Activated CD4-positive, alpha-beta T cell treated with anti-CD3 and anti-CD28 coated beads, Interleukin-2, Interleukin-6, amounts not matched to agents 100 ng/mL and 50 ng/mL, durations not matched to agents 16 hours and 8 hours (primary cell): ENCODE data around the gene C1orf105.
"Not testable (repeated sequence)": the region's sequence is repeated elsewhere in the genome, so short reads cannot be mapped to it uniquely, and the experiment has no call there.

Experiments used
- DNase-seq: peaks from one replicate; pipeline ENCODE4 v3.0.0-alpha.2; 2020

C1orf105 gene

DNA sequence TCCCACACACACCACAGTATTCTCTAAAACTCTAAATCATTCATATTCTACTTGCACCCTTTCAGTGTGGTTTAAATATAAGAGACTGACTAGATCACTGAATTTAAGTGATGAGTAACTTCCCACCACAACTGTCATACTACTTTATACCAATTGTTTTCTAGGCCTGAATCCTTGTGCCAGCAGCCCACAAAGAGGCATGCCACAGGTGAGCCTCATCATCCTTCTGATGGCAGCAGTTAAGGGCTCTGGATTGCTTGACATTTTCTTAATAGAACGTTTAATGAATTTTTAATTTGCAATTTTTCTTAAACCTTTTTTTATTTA, 9.6 kb downstream of the C1orf105 start:
- DNase-seq: no peak

DNA sequence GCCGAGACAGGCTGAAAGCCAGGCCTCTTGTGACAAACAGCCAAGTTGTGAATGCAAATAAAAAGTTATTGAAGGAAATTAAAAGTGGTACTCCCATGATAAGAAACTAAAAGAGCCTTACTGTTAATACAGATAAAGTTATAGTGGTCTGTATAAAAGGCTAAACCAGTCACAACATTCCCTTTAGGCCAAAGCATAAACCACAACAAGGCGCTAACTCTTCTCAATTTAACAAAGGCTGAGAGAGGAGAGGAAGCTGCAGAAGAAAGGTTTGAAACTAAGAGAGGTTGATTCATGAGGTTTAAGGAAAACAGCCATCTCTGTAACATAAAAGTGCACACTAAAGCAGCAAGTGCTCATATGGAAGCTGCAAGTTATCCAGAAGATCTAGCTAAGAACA, 10.7 kb downstream of the C1orf105 start:
- no peak for DNase-seq

DNA sequence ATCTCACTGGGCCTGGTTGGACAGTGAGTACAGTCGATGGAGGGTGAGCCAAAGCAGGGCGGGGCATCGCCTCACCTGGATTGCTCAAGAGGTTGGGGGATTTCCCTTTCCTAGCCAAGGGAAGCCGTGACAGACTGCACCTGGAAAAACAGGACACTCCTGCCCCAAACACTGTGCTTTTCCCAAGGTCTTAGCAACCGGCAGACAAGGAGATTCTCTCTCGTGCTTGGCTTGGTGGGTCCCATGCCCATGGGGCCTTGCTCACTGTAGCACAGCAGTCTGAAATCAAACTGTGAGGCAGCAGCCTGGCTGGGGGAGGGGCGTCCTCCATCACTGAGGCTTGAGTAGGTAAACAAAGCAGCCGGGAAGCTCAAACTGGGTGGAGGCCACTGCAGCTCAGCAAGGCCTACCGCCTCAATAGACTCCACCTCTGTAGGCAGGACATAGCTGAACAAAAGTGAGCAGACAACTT, 11.3 kb downstream of the C1orf105 start:
- no peak for DNase-seq

GRCh38 chr1:172437183-172437582, 16.7 kb downstream of the C1orf105 start:
- DNase-seq: not testable (repeated sequence)

DNA sequence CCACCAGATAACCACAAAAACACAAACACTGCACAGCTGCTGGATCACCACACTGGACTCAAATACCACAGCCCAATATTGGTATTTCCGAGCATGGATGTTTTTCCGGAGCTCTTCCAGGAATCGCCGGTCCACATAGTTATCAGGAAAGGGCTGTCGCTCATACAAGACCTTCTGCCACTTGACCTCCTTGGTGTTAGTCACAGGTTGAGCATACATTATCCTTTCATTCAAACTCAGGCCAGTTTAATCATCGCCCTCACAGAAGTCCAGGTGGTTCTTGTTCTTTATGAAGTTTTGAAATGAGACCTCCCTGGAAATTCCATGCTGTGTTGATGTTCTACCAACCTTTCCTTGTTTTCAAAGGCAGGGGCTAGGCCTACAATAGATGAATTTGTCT, 21.9 kb downstream of the C1orf105 start:
- no peak for DNase-seq

DNA sequence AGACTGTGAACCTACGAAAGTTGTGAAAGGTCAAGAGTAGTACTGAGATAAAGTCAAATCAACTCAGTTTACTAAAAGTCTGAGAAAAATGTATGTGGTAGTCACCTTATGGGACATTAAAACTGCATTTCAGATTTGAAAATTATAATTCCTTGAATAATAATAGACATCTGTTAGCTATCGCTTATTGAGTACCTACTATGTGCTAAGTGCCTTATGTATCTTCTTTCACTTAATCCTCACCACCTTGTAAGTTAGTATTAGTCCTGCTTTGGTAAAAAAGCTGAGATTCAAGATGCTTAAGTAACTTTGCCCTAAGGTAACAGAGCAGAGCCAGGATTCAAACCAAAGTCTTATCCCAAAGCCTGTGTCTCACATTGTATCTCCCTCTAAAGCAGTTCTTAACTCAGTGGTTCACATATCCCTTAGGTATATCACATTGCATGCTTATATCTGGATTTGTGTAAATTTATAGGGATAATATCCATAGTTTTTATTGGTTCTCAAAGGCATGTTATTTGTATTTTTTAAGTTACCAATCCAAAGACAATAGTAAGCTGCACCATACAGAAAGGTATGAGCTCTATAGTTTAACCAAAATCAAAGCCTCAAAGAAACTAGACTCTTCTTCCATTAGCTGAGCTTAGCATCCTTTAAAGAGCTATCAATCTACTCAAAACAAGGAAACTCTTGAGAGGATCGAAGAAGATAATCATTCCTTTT, 22.5 kb downstream of the C1orf105 start:
- no peak for DNase-seq

GRCh38 chr1:172443666-172444453, 23.4 kb downstream of the C1orf105 start, which contains the start of gene PIGC:
Gene PIGC (minus strand): TSS chr1:172444069. CDS start chr1:172442622, 1,447 bp downstream.
- DNase-seq: peak; percentile 95

DNA sequence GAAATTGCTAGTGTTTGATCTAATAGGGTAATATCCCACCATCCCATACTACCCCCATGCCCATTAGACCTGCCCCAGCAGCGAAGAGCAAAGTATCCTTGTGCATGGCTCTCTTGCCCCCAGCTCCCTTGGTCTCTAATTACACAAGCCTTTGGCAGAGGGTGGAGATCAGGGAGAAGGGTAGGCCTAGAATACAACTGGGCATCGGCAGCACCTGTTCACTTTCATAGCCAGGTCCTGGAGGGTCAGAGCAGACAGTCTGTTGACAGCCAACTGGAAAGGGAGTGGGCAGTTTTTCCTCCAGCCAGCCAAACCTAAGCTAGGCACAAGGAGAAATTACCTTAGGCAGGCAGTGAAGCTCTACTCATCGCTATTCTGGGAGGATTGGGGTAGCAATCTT, 26.1 kb downstream of the C1orf105 start:
- no peak for DNase-seq

DNA sequence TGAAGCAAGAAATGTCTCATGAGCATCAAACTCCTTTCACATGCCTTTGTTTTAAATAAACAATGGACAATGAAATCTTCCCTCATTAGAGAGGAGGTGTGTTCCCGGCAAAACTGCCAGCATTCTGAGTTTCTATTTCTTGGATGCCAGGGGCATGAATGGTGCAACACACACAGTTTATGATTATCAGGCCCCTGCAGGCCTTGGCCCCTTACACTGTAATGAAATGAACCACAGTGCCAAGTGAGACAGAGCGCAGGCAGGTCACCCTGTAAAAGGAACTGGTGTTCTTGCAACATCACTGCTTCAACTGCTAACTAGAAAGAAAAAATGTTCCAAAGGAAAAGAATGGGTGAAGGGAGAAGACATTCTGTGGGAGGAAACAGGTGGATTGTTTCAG, 27.2 kb downstream of the C1orf105 start:
- no peak for DNase-seq

GRCh38 chr1:172448995-172449584, 28.6 kb downstream of the C1orf105 start:
- peak; percentile 69 for DNase-seq

DNA sequence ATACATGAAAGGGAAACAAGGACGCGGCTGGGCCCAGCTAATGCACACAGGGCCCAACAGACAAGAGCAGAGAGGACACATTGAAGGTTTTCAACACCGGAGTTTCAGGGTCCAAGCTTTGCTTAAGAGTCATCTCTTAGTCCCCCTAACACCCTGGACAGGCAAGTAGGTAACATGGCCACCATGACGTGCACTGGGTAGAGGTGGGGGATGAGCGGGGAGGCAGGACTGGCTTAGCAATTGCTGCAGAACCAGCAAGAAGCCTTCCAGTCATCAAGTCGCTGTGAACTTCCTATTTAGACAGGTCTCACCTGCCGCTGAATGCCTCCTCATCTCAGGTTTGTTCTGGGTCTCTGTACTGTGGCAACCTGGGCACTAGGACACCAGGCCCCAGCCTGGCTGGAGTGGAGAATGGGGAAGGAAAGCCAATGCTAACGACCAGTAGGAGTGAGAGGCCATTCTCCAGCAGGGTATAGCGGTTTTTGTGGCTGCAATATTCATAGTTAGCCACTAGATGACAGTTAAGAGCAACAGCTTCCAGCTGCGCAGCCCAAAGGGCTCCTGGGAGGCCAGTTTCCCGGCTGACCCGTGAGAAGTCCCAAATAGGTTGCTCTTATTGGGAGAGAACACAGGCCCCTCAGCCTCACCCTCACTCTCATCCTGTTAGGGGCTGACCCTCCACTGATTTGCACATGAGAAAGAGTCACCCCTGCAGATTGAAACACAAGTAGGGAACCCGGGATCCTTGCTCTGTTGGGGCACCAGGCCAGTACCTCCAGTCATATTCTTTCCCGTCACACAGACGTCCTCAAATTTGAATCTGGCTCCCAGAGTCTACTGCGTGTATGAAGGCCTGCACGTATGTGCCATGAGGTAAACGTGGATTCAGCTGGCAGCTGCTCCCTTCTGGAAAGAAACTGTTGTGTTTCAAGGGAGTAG, 29.4 kb downstream of the C1orf105 start:
- DNase-seq: peak; percentile 70

DNA sequence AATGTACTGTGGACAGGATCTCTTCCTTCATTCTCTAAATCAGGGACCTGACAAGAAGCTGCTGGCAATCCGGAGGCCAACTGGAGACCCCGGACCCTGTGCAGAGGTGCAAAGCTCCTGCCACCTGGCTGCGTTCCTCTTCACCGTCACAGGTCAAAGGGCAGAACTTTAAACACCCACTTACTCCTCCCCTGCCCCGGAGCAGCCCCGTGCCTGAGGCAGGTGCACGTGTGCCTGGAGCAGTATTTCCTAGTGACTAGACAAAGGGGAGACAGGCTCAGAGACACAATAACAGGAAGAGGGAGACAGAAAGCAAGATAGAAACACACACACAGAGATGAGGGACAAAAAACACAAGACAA, 30.0 kb downstream of the C1orf105 start:
- DNase-seq: no peak

DNA sequence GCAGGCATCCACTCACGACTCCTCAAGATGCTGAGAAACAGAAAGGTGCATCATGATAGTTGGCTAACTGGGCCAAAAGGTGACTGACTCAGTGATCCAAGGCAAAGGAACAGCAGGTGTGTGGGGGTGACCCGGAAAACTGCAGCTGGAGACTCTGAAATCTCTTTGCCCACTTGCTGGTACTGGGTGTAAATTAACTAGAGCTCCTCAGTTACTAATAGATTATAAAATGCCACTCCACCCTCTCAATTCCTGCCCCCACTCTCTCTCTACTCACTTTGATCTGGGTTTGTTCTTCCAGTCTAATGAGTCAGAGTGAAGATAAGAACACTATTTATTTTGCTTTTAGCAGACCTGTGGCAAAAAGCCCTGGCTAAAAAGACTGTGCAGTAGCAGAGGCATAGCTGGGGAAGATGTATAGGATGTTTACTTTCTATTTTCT, 30.5 kb downstream of the C1orf105 start:
- DNase-seq: peak; percentile 61

- DNase-seq: no peak
These were observed 32.2 kb downstream of the C1orf105 start for GRCh38 chr1:172452536-172453152.

DNA sequence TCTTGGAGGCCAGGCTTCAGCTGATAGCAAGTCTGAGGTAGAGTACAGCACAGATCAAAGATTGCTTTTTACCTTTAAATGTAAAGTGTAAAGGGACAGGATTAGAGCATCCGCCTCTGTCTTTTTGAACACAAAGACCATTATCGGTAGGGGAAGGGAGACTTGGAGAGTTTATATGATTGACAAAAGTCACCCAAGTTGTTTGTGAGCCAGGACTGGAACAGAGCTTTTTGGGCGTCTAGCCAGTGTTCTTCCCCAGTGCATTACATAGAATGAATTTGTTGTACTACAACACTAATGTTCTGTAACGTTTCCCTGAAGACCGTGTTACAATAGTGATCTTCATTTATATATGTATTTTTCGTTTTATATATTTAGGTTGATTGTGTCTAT, 32.7 kb downstream of the C1orf105 start:
- DNase-seq: no peak

DNA sequence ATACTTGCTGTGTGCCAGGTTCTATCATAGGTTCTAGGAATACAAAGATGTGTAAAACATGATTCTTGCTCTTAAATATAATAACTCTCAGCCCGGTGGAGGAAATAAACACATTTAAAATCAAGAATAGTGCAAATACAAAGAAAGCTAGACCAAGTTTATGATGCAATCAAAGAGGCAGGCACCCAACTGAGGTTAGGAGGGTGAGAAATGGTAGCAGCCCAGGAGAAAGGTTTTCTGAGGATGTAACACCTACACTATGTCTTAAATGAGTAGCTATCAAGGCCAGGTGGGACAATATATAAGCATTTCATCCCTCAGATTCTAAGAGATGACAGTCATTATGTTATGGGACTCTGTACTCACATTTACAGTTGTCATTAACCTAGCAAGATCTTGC, 33.1 kb downstream of the C1orf105 start:
- DNase-seq: no peak

GRCh38 chr1:172455451-172455850, 35.0 kb downstream of the C1orf105 start:
- no peak for DNase-seq

GRCh38 chr1:172456344-172456769, 35.9 kb downstream of the C1orf105 start:
- no peak for DNase-seq

GRCh38 chr1:172457479-172458130, 37.1 kb downstream of the C1orf105 start:
- DNase-seq: no peak

DNA sequence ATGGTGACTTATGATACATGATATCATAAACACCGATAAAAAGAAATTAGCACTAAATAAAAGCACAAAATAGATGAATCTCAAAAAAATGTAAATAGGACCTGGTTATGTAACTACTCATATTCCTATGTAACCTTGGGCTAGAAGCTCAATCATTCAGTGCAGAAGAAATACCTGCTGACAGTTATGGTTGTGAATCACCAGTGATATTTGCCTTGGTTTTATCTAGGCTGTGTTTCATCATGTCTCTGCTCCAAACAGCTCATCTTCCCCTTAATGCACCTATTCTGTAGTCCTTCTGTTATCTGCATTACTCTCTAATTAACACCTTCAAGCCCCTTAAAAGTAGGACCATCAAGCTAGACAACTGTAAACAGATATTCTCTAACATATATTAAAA, 39.7 kb downstream of the C1orf105 start:
- no peak for DNase-seq

DNA sequence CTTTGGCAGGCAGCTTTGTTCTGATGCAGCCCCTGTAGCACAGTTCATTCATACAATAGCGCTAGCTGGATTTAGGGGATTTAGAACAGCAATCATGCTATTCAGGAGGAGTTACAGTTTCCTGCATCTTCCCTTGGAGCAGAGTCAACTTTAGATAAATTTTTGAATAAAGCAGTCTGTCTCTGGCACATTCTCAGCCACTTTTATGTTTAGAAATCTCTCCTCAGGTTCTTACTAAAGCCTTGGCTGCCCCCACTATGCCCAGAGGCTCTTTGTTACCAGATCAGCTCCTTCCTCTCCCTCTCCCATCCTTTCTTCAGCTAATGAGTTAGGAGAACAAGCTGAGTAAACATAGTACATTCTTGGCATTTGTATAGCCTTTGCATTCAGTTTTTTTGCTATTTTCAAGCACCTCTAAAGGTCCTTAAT, 40.4 kb downstream of the C1orf105 start:
- no peak for DNase-seq

GRCh38 chr1:172465617-172466016, 45.1 kb downstream of the C1orf105 start:
- no peak for DNase-seq
